ENCODE data around the gene MICAL1. TPM values are rescaled to one million over a fixed set of nuclear protein-coding genes. Genes with fewer than 3 reads are reported as not detected.

MICAL1 gene
- total and polyA plus RNA-seq, 8 donors = 3.8 to 38.2 (median 7.2) TPM

GRCh38 chr6:109472132-109472995 lies 16.8 kb upstream of the MICAL1 start:
- no peak for TF ChIP-seq CTCF (IDR thresholded peaks at IDR 0.05)
- 96 to 98% methylated on average over 9 of the region's 9 CpGs for WGBS, 2 donors

GRCh38 chr6:109471105-109471810 lies 15.7 kb upstream of the MICAL1 start:
- intact Hi-C loops (cut with DNase I) = no loop called here
- DNase-seq = no peak
- peaks cover 0 to 6% (median 5%) of the 10 kb centered on the region in 3 donors for H3K4me1 ChIP-seq
- peaks cover 0 to 33% (median 9%) of the 10 kb centered on the region in 3 donors for H3K36me3 ChIP-seq
- no peak for FAIRE-seq
- no peak for ATAC-seq
- no peak for TF ChIP-seq CTCF (IDR thresholded peaks at IDR 0.05)
- no peak overlapping the region for H3K4me3 ChIP-seq
- no peaks in the 10 kb centered on the region for H3K27me3 ChIP-seq
- no peak overlapping the region for H3K27ac ChIP-seq
- 89 to 97% methylated on average over 5 of the region's 5 CpGs for WGBS, 2 donors
- H3K9me3 ChIP-seq = no peaks in the 10 kb centered on the region

More at GRCh38 chr6:109472132-109472995, 16.8 kb upstream of the MICAL1 start:
- H3K4me1 ChIP-seq = peaks cover 0 to 6% (median 0%) of the 10 kb centered on the region in 3 donors
- H3K27ac ChIP-seq = no peak overlapping the region
- H3K27me3 ChIP-seq = no peaks in the 10 kb centered on the region
- H3K36me3 ChIP-seq = peaks cover 0 to 33% (median 4%) of the 10 kb centered on the region in 3 donors
- ATAC-seq (no peak), DNase-seq (no peak), FAIRE-seq (no peak)
- intact Hi-C loops (cut with DNase I) = no loop called here
- no peak overlapping the region for H3K4me3 ChIP-seq
- no peaks in the 10 kb centered on the region for H3K9me3 ChIP-seq

GRCh38 chr6:109469591-109470189 lies 14.1 kb upstream of the MICAL1 start:
- no peak for DNase-seq
- WGBS, 2 donors = 88% methylated on average over 5 of the region's 5 CpGs
- no peak for ATAC-seq
- intact Hi-C loops (cut with DNase I) = no loop called here
- H3K4me3 ChIP-seq = no peak overlapping the region
- peaks cover 0 to 47% (median 9%) of the 10 kb centered on the region in 3 donors for H3K36me3 ChIP-seq
- FAIRE-seq = no peak
- TF ChIP-seq CTCF (IDR thresholded peaks at IDR 0.05) = no peak
- H3K27me3 ChIP-seq = no peaks in the 10 kb centered on the region
- H3K9me3 ChIP-seq = no peaks in the 10 kb centered on the region
- peaks cover 0 to 8% (median 5%) of the 10 kb centered on the region in 3 donors for H3K4me1 ChIP-seq
- no peak overlapping the region for H3K27ac ChIP-seq

GRCh38 chr6:109467696-109468095 lies 12.1 kb upstream of the MICAL1 start:
- Histone ChIP-seq H3K27me3 (no peaks in the 10 kb centered on the region), H3K4me1 (peaks cover 0 to 8% (median 5%) of the 10 kb centered on the region in 3 donors), H3K4me3 (no peak overlapping the region), H3K36me3 (peaks cover 0 to 35% (median 6%) of the 10 kb centered on the region in 3 donors), H3K9me3 (no peaks in the 10 kb centered on the region), H3K27ac (no peak overlapping the region)
- DNase-seq (no peak), ATAC-seq (no peak), FAIRE-seq (no peak)
- no peak for TF ChIP-seq CTCF (IDR thresholded peaks at IDR 0.05)
- intact Hi-C loops (cut with DNase I) = no loop called here
- 96 to 97% methylated on average over 6 of the region's 6 CpGs for WGBS, 2 donors

Data from pancreas (tissue), 10 donors.